Nephron progenitor cell (in vitro differentiated cells): ENCODE results near the gene UGCG.

ENCODE experiments used
- DNase-seq: peaks from one replicate; pipeline ENCODE4 v3.0.0; 2021
- H3K27ac Mint-ChIP-seq: 2 replicates; pipeline ENCODE4 v1.8.0; 2021; ENCODE audit warnings: mild to moderate bottlenecking, moderate library complexity, mixed read lengths
- H3K27me3 Mint-ChIP-seq: 2 replicates; pipeline ENCODE4 v1.8.0; 2021; ENCODE audit warnings: mild to moderate bottlenecking, low read depth, mixed read lengths; ENCODE audit not compliant: poor library complexity
- H3K36me3 Mint-ChIP-seq: 2 replicates; pipeline ENCODE4 v1.8.0; 2021; ENCODE audit warnings: low read depth, mixed read lengths
- H3K4me1 Mint-ChIP-seq: 2 replicates; pipeline ENCODE4 v1.8.0; 2021; ENCODE audit warnings: mixed read lengths
- H3K4me3 Mint-ChIP-seq: 2 replicates; pipeline ENCODE4 v1.8.0; 2021; ENCODE audit warnings: mild to moderate bottlenecking, moderate library complexity, mixed read lengths
- H3K9me3 Mint-ChIP-seq: 2 replicates; pipeline ENCODE4 v1.8.0; 2021; ENCODE audit warnings: mild to moderate bottlenecking, moderate library complexity, mixed read lengths
- CTCF ChIP-seq: fragments of 200-600 bp; sonication (generic); IDR thresholded peaks from 2 replicates; pipeline ENCODE4 v1.5.0; 2021; ENCODE audit warnings: antibody characterized with exemption

The UGCG gene

GRCh38 chr9:111857555-111858211 is 38.9 kb upstream of the UGCG start:
- no peak for TF ChIP-seq CTCF
- H3K9me3 Mint-ChIP-seq: peaks cover 16% of the 10 kb centered on the region
- no peak overlapping the region for H3K4me3 Mint-ChIP-seq
- DNase-seq: no peak
- H3K36me3 Mint-ChIP-seq: no peaks in the 10 kb centered on the region
- H3K4me1 Mint-ChIP-seq: peaks cover 4% of the 10 kb centered on the region
- no peak overlapping the region for H3K27ac Mint-ChIP-seq
- peaks cover 4% of the 10 kb centered on the region for H3K27me3 Mint-ChIP-seq

GRCh38 chr9:111860443-111860842 is 36.2 kb upstream of the UGCG start:
- peaks cover 20% of the 10 kb centered on the region for H3K9me3 Mint-ChIP-seq
- no peaks in the 10 kb centered on the region for H3K36me3 Mint-ChIP-seq
- peaks cover 4% of the 10 kb centered on the region for H3K4me1 Mint-ChIP-seq
- H3K4me3 Mint-ChIP-seq: no peak overlapping the region
- no peak for TF ChIP-seq CTCF
- H3K27ac Mint-ChIP-seq: no peak overlapping the region
- H3K27me3 Mint-ChIP-seq: peaks cover 6% of the 10 kb centered on the region
- DNase-seq: no peak

GRCh38 chr9:111863636-111864035 is 33.0 kb upstream of the UGCG start:
- Mint-ChIP-seq H3K27me3 (peaks cover 6% of the 10 kb centered on the region), H3K4me3 (no peak overlapping the region), H3K27ac (no peak overlapping the region)

GRCh38 chr9:111866976-111867375 is 29.6 kb upstream of the UGCG start:
- H3K27me3 Mint-ChIP-seq: peaks cover 6% of the 10 kb centered on the region
- no peaks in the 10 kb centered on the region for H3K36me3 Mint-ChIP-seq
- H3K27ac Mint-ChIP-seq: no peak overlapping the region
- DNase-seq: no peak
- H3K4me3 Mint-ChIP-seq: no peak overlapping the region
- peaks cover 17% of the 10 kb centered on the region for H3K9me3 Mint-ChIP-seq
- H3K4me1 Mint-ChIP-seq: no peaks in the 10 kb centered on the region
- no peak for TF ChIP-seq CTCF

More at GRCh38 chr9:111863636-111864035, 33.0 kb upstream of the UGCG start:
- Mint-ChIP-seq H3K4me1 (no peaks in the 10 kb centered on the region), H3K36me3 (no peaks in the 10 kb centered on the region), H3K9me3 (peaks cover 19% of the 10 kb centered on the region)
- TF ChIP-seq CTCF: no peak
- DNase-seq: no peak

GRCh38 chr9:111868475-111868874 is 28.1 kb upstream of the UGCG start:
- DNase-seq: no peak
- no peaks in the 10 kb centered on the region for H3K27me3 Mint-ChIP-seq
- no peak overlapping the region for H3K27ac Mint-ChIP-seq
- H3K36me3 Mint-ChIP-seq: no peaks in the 10 kb centered on the region
- no peak for TF ChIP-seq CTCF
- H3K4me3 Mint-ChIP-seq: no peak overlapping the region
- H3K9me3 Mint-ChIP-seq: peaks cover 11% of the 10 kb centered on the region
- H3K4me1 Mint-ChIP-seq: no peaks in the 10 kb centered on the region
